Measurements from ENCODE around the gene KRT6A. TPM values are rescaled to one million over a fixed set of nuclear protein-coding genes. Genes with fewer than 3 reads are reported as not detected.

KRT6A gene
- total RNA-seq, 3 donors from 2014 or later (not counting 1 experiment from before 2014, with no cell fraction given), result not detected

DNA sequence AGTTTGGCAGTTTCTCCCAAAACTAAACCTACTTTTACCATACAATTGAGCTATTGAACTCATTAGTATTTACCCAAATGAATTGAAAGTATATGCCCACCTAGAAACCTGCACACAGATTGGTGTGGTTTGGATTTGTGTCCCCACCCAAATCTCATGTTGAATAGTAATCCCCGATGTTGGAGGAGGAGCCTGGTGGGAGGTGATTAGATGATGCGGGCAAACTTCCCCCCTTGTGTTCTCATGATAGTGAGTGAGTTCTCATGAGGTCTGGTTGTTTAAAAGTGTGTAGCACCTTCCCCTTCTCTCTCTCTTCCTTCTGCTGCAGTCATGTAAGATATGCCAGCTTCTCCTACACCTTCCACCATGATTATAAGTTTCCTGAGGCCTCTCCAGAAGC lies 15.4 kb downstream of the KRT6A start:
- DNase-seq, result no peak
- Histone ChIP-seq H3K4me3 (ENCODE audit: low read length) (no peak overlapping the region), H3K36me3 (ENCODE audit: control insufficient read depth, insufficient read depth, low read length) (no peaks in the 10 kb centered on the region), H3K4me1 (ENCODE audit: control insufficient read depth, insufficient read depth, low read length) (no peaks in the 10 kb centered on the region), H3K27me3 (ENCODE audit: control insufficient read depth, insufficient read depth, low read length) (peaks cover 2% of the 10 kb centered on the region), H3K9me3 (ENCODE audit: control insufficient read depth, insufficient read depth, low read length) (no peaks in the 10 kb centered on the region), H3K27ac (ENCODE audit: low read length) (no peak overlapping the region)
- H3K4me1 Mint-ChIP-seq, result no peaks in the 10 kb centered on the region
- H3K27ac Mint-ChIP-seq, result no peak overlapping the region
- no peak overlapping the region for H3K4me3 Mint-ChIP-seq
- H3K36me3 Mint-ChIP-seq, result no peaks in the 10 kb centered on the region
- ATAC-seq, result no peak
- peaks cover 0 to 10% of the 10 kb centered on the region in 2 donors for H3K27me3 Mint-ChIP-seq (ENCODE audit: low read depth in 2 of 2)
- intact Hi-C loops (cut with micrococcal nuclease), result no loop called here
- no peak for TF ChIP-seq CTCF (IDR thresholded peaks at IDR 0.05)
- 86% methylated on average over 1 of the region's 2 CpGs for WGBS (ENCODE audit: insufficient coverage)
- H3K9me3 Mint-ChIP-seq, result no peaks in the 10 kb centered on the region

- DNase-seq, result no peak
- no peak overlapping the region for H3K27ac Mint-ChIP-seq
- no peaks in the 10 kb centered on the region for H3K9me3 ChIP-seq (ENCODE audit: control insufficient read depth, insufficient read depth, low read length)
- TF ChIP-seq CTCF (IDR thresholded peaks at IDR 0.05), result no peak
- H3K4me1 ChIP-seq (ENCODE audit: control insufficient read depth, insufficient read depth, low read length), result no peaks in the 10 kb centered on the region
- no peaks in the 10 kb centered on the region for H3K36me3 Mint-ChIP-seq
- no peak for ATAC-seq
- WGBS (ENCODE audit: insufficient coverage), result 100% methylated on average over 1 of the region's 2 CpGs
- H3K4me3 Mint-ChIP-seq, result no peak overlapping the region
- no peak overlapping the region for H3K4me3 ChIP-seq (ENCODE audit: low read length)
- H3K4me1 Mint-ChIP-seq, result no peaks in the 10 kb centered on the region
- peaks cover 2% of the 10 kb centered on the region for H3K27me3 ChIP-seq (ENCODE audit: control insufficient read depth, insufficient read depth, low read length)
- intact Hi-C loops (cut with micrococcal nuclease), result no loop called here
- H3K27me3 Mint-ChIP-seq (ENCODE audit: low read depth in 2 of 2), result peaks cover 0 to 3% of the 10 kb centered on the region in 2 donors
- no peaks in the 10 kb centered on the region for H3K36me3 ChIP-seq (ENCODE audit: control insufficient read depth, insufficient read depth, low read length)
- H3K27ac ChIP-seq (ENCODE audit: low read length), result no peak overlapping the region
- H3K9me3 Mint-ChIP-seq, result no peaks in the 10 kb centered on the region
Measured at GRCh38 chr12:52474212-52474611, 18.8 kb downstream of the KRT6A start.

GRCh38 chr12:52473768-52474167 lies 19.3 kb downstream of the KRT6A start, which contains the start of gene KRT6C:
Gene KRT6C, minus strand, starts transcription at chr12:52473805. Its CDS starts 68 bp downstream, at chr12:52473737.
- no peak for TF ChIP-seq CTCF (IDR thresholded peaks at IDR 0.05)
- Mint-ChIP-seq H3K36me3 (no peaks in the 10 kb centered on the region), H3K27me3 (ENCODE audit: low read depth in 2 of 2) (peaks cover 0 to 3% of the 10 kb centered on the region in 2 donors), H3K4me3 (no peak within 1 kb of the TSS), H3K27ac (no peak within 1 kb of the TSS), H3K4me1 (no peaks in the 10 kb centered on the region), H3K9me3 (no peaks in the 10 kb centered on the region)
- intact Hi-C loops (cut with micrococcal nuclease), result no loop called here
- Histone ChIP-seq H3K4me1 (ENCODE audit: control insufficient read depth, insufficient read depth, low read length) (no peaks in the 10 kb centered on the region), H3K36me3 (ENCODE audit: control insufficient read depth, insufficient read depth, low read length) (no peaks in the 10 kb centered on the region), H3K9me3 (ENCODE audit: control insufficient read depth, insufficient read depth, low read length) (no peaks in the 10 kb centered on the region), H3K27ac (ENCODE audit: low read length) (no peak within 1 kb of the TSS), H3K4me3 (ENCODE audit: low read length) (no peak within 1 kb of the TSS), H3K27me3 (ENCODE audit: control insufficient read depth, insufficient read depth, low read length) (peaks cover 2% of the 10 kb centered on the region)
- 79% methylated on average over 4 of the region's 4 CpGs for WGBS (ENCODE audit: insufficient coverage)
- no peak for ATAC-seq
- no peak for DNase-seq

- no peaks in the 10 kb centered on the region for H3K9me3 Mint-ChIP-seq
- H3K9me3 ChIP-seq (ENCODE audit: control insufficient read depth, insufficient read depth, low read length), result no peaks in the 10 kb centered on the region
- no peak for TF ChIP-seq CTCF (IDR thresholded peaks at IDR 0.05)
Measured at GRCh38 chr12:52469853-52470252, 23.2 kb downstream of the KRT6A start.

More at GRCh38 chr12:52469853-52470252, 23.2 kb downstream of the KRT6A start:
- Histone ChIP-seq H3K4me1 (ENCODE audit: control insufficient read depth, insufficient read depth, low read length) (no peaks in the 10 kb centered on the region), H3K27ac (ENCODE audit: low read length) (no peak overlapping the region), H3K27me3 (ENCODE audit: control insufficient read depth, insufficient read depth, low read length) (peaks cover under 1% of the 10 kb centered on the region), H3K4me3 (ENCODE audit: low read length) (no peak overlapping the region), H3K36me3 (ENCODE audit: control insufficient read depth, insufficient read depth, low read length) (no peaks in the 10 kb centered on the region)
- Mint-ChIP-seq H3K27me3 (ENCODE audit: low read depth in 2 of 2) (peaks cover 15 to 19% of the 10 kb centered on the region in 2 donors), H3K4me3 (no peak overlapping the region), H3K4me1 (no peaks in the 10 kb centered on the region), H3K27ac (no peak overlapping the region), H3K36me3 (no peaks in the 10 kb centered on the region)
- intact Hi-C loops (cut with micrococcal nuclease), result no loop called here
- 81% methylated on average over 4 of the region's 4 CpGs for WGBS (ENCODE audit: insufficient coverage)
- no peak for ATAC-seq
- DNase-seq, result no peak

Measured in natural killer cell (primary cell).